ENCODE results near the gene USP2.

Gene USP2

DNA sequence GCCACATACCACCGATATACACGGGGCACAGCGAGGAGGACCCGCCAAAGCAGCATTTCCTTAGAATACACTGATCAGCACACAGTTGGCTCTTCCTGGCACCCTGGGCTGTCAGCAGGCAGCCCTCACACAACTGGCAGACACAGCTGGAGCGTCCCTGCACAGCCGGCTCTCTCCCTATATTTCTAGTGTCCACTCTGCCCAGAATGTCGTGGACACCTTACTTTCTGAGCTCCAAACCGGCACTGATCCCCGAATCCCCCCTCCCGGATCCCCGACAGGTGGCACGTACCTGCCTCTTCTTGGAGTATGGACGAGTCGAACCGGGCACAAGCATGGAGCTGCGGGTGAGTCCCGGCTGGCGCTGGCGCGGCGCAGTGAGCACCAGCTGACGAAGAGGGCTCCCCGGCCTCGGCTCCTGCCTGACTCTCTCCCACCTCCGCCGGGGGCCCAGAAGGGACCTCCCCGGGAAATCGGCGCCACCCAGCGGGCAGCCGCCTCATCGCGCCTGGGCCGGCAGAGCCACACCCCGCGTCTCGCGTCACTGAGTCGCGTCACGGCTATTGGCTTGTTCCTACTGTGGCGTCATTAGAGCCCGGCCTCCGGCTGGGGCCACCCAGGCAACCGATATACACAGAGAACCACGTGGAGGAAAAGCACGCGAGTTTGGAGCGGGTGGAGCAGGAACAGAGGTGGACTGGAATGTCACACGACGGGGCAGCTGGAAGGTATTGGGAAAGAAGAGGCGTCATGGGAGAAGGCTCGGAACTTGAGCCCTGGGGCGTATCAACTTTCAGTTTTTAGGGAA is at the start of gene USP2:
Gene USP2 (minus strand): TSS at position 510 of the 808 bp plus-strand sequence. CDS start 8,210 bp downstream, outside the sequence.
- DNase-seq (ENCODE audit: extremely low read depth in 1 of 2, low read depth in 1 of 2) = peak; percentile 86 to 97

- no peak for DNase-seq (ENCODE audit: extremely low read depth in 1 of 2, low read depth in 1 of 2)
These were observed 45.8 kb upstream of the USP2 start for GRCh38 chr11:119427279-119427678.

- no peak for DNase-seq (ENCODE audit: extremely low read depth in 1 of 2, low read depth in 1 of 2)
These were observed 44.7 kb upstream of the USP2 start for GRCh38 chr11:119426142-119426541.

DNA sequence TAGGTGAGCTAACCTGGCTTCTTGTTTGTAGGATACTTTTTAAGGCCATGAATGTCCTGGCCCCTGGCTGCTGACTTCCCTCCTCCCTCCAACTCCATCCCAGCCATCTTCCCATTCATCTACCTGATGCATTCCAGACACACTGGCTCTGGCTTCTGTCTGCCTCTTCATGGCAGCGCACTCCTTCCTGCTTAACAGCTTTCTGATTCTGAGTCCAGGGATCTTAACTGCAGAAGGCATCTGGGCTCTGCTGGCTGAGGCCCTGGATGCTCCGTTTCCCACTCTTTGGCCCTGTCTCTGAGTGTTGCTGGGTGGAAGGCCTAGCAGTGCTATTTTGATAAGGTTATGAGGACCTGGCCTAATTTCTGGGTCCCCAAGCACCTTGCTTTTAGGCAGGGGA is 43.3 kb upstream of the USP2 start:
- DNase-seq (ENCODE audit: extremely low read depth in 1 of 2, low read depth in 1 of 2) = no peak

- no peak for DNase-seq (ENCODE audit: extremely low read depth in 1 of 2, low read depth in 1 of 2)
These were observed 42.8 kb upstream of the USP2 start for GRCh38 chr11:119424276-119424675.

GRCh38 chr11:119423509-119424254 is 42.2 kb upstream of the USP2 start:
- no peak for DNase-seq (ENCODE audit: extremely low read depth in 1 of 2, low read depth in 1 of 2)

- DNase-seq (ENCODE audit: extremely low read depth in 1 of 2, low read depth in 1 of 2) = no peak
These were observed 41.5 kb upstream of the USP2 start, which contains the start of gene THY1 for GRCh38 chr11:119422809-119423508. TSS of gene THY1 (minus strand) at chr11:119423172. CDS start at chr11:119420905, 2,267 bp downstream.

DNA sequence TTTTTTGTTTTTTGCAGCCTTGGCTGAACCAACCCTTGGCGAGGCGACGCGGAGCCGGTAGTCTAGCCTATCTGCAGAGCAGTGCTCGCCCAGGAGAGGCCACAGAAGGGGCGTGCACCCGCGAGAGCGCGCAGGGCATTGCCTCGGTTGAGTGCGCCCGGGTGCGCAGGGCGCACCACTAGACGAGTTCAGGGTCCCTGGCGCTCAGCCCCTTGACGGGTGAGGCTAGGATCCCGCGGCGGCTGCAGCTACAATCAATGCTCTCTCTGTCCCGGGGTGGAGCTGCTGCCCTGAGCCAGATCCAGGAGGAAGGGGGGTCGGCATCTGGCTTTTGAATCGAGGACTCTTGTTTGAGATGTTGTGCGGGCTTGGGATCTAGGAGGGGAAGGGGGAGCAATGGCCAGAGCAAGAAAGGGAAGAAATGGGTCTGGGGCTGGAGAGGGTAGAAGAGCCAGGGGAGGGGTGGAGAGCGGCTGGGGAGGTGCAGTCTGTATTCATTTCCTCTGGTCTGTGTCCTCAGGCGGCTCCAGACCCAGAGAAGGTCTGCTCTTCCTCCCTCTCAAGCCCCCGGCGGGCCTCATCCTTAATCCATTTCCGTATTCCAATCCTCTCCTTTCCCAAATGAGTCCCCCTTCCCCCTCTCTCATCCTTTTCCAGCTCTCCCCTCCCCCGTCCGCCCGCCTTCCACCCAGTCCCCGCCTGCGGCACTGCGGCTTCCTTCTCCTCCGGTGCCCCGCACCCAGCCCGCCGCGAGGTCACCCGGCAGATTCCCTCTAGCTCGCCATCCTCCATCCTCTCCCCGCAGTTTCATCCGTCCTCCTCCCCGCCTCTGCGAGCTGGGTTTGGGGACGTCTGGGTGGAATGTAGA is 40.7 kb upstream of the USP2 start:
- DNase-seq (ENCODE audit: extremely low read depth in 1 of 2, low read depth in 1 of 2) = no peak

DNA sequence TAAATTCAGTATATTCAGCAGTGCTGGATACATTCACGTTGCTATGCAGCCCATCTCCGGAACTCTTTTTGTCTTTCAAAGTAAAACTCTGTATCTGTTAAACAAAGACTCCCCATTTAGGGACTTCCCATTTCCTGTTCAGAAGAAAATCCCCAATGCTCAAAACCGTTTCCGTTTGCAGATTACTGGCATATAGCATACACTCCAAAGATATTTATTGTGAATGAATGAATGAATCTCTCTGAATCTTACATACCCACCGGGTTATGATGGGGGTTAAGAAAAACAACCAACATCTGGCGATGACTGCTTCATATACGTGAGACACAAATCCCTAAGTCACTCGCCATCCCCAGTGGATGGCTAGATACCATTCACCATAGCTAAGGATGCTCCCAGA is 39.9 kb upstream of the USP2 start:
- no peak for DNase-seq (ENCODE audit: extremely low read depth in 1 of 2, low read depth in 1 of 2)

DNA sequence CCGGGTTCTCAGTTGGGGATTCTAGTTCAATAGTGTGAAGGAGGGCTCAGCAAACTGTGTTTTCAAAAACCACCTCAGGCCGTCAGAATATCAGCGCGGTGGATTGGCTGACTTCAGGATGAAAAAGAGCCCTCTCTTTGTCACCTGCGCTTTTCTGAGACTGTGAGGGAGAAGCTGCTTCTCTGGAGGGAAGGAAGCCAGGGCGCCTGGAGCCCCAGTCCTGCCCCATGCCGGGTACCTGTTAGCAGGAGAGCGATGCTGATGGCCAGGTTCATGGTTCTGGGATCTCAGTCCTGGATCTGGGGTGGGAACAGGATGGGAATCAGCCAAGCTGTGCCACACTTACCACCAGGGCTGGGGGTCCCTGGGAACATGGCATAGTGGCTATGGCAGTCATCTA is 39.1 kb upstream of the USP2 start:
- DNase-seq (ENCODE audit: extremely low read depth in 1 of 2, low read depth in 1 of 2) = no peak

GRCh38 chr11:119419834-119420492 is 38.5 kb upstream of the USP2 start:
- no peak for DNase-seq (ENCODE audit: extremely low read depth in 1 of 2, low read depth in 1 of 2)

DNA sequence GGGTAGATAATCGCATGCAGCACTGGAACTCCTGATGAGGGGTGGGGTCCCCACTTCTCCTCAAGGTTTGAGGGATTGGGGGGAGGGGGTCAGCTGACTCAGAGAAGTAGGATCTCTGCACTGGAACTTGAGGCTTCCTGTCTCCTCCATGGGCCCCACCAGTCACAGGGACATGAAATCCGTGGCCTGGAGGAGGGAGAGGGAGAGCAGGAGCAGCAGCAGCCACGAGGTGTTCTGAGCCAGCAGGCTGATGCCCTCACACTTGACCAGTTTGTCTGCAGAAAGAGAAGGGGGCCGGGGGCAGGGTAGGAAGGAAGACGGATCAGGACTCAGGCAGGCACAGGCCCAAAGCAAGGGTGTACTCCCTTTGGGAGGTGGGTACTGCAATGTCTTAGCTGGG is 37.8 kb upstream of the USP2 start:
- no peak for DNase-seq (ENCODE audit: extremely low read depth in 1 of 2, low read depth in 1 of 2)

GRCh38 chr11:119418759-119419158 is 37.3 kb upstream of the USP2 start:
- no peak for DNase-seq (ENCODE audit: extremely low read depth in 1 of 2, low read depth in 1 of 2)

- DNase-seq (ENCODE audit: extremely low read depth in 1 of 2, low read depth in 1 of 2) = no peak
These were observed 36.4 kb upstream of the USP2 start for GRCh38 chr11:119417726-119418540.

GRCh38 chr11:119416606-119417580 is 35.4 kb upstream of the USP2 start:
- no peak for DNase-seq (ENCODE audit: extremely low read depth in 1 of 2, low read depth in 1 of 2)

DNA sequence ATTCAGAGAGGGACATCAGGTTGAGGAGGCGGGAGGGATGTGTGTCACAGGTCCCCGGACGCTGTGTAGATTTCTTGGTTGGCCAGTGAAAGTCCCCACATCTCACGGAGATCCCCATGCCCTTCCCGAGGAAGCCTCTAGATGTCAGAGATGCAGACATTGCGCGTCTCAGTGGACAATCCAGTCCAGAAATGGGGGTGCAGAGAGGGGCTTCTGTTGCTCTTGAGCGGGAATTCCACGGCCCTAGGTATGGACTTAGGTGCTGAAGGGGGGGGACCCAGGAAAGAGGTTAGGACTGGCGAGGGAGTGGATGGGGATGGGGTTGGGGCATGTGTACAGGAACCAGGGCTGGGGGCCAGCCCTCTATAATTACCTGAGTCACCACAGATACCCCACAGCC is 34.5 kb upstream of the USP2 start:
- no peak for DNase-seq (ENCODE audit: extremely low read depth in 1 of 2, low read depth in 1 of 2)

GRCh38 chr11:119415517-119415916 is 34.0 kb upstream of the USP2 start:
- no peak for DNase-seq (ENCODE audit: extremely low read depth in 1 of 2, low read depth in 1 of 2)

DNA sequence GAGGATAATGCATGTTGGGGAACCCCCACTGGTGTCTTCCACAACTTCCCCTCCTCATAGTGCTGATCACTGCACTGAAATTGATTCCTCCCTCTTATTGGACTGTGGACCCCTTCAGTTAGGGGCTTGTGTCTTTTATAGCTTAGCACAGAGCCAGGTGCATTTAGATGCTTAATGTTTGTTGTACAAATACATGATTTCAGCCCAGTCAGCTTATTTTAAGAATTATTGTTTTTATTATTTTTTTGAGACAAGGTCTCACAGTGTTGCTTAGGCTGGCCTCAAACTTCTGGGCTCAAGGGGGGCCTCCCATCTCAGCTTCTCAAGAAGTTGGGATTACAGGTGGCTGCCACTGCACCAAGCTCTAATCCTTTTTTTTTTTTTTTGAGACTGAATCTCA is 33.2 kb upstream of the USP2 start:
- DNase-seq (ENCODE audit: extremely low read depth in 1 of 2, low read depth in 1 of 2) = no peak
